Measurements from ENCODE around the gene ANKFY1.
"Not testable (repeated sequence)": the region's sequence is repeated elsewhere in the genome, so short reads cannot be mapped to it uniquely, and the experiment has no call there.

The ANKFY1 gene

DNA sequence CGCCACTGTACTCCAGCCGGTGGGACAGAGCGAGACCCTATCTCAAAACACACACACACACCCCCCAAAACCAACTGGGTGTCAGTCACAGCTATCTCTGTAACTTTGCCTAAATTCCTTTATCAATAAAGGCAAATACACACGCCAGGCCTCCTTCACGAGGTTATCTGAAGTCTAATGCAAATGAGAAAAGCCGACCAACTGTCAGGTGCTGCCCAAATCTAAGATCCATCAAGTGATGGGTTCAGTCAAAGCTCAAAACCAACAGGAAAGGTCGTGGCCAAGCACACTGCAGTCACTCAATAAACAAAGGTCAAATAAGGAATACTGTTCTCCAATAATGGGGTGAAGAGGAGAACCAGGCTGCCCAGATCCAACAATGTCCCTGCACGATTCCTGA, 1.1 kb downstream of the ANKFY1 start:
- DNase-seq (ENCODE audit: low spot score): no peak

DNA sequence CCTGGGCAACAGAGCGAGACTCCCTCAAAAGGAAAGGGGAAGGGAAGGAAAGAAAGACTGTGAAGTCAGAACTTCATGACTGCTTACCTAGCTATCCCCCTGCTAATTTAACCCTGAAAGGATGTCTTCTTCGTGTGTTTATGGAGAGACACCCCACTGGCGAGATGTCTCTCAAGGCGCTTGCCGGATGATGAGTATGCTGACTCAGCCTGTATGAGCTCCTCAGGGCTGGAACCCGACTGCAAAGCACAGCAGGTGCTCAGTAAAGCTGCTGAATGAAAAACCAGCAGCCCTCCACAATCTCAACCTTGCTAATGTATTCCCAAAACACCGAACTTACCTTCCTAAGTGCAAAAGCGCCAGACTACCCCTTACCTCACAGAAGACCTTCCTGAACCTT, 2.3 kb downstream of the ANKFY1 start:
- DNase-seq (ENCODE audit: low spot score): no peak

DNA sequence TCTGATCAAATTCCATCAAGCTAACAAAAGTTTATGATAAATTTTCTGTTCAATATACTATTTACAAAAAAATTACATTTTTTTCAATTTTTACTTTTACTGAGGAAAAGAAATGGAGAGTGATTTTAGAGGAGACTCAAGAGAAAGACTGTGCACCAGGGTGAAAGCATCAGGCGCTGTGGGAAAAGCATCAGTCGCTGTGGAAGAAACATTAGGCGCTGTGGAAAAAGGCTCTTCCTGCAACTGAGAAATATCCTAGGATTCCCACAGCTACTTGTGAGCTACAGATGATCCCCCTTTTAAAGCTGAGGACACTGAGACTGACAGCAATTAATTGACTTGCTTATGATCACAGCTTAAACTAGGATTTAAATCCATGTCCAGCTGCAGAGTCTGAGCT, 4.9 kb downstream of the ANKFY1 start:
- DNase-seq (ENCODE audit: low spot score): no peak

DNA sequence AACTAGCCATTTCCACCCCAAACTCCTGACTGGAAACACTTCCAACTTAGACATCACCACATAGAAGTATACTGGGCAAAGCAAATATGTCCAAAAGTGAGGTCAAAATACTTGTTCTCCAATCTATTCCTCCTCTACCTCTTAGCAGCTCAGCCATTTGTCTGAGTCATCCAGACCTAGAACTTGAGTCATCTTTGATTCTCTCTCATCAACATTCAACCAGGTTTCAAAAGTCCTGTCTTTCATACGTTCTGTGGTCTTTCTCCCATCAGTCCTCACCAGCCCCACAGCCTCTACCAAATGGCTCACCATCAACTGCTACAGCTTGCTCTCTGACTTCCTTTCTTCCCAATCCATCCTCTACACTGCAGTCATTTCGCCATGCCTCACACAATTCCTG, 6.8 kb downstream of the ANKFY1 start:
- no peak for DNase-seq (ENCODE audit: low spot score)

DNA sequence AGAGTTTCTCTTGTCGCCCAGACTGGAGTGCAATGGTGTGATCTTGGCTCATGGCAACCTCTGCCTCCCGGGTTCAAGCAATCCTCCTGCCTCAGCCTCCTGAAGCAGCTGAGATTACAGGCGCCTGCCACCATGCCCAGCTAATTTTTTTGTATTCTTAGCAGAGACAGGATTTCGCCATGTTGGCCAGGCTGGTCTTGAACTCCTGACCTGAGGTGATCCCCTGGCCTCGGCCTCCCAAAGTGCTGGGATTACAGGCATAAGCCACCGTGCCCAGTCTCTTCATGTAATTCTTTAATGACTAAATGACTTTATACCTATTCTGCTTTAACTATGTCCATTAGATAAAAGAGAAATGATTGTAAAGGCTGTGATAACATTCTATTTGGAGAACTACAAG, 8.5 kb downstream of the ANKFY1 start:
- not testable (repeated sequence) for DNase-seq (ENCODE audit: low spot score)

DNA sequence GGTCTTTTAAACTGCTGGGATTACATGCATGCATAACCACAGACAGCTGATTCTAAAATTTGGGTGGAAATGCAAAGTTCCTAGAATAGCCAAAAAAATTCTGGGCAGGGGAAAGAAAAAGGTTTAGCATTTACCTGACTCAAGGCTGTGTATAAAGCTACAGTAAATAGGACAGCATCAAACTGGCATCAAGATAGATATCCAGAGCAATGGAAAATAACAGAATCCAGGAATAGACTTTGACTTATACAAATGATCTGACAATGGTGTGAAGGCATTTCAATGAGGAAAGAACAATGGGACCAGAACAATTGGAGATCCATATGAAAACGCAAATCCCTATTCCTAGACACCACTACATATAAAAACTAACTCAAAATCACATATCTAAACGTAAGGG, 12.9 kb downstream of the ANKFY1 start:
- DNase-seq (ENCODE audit: low spot score): no peak

DNA sequence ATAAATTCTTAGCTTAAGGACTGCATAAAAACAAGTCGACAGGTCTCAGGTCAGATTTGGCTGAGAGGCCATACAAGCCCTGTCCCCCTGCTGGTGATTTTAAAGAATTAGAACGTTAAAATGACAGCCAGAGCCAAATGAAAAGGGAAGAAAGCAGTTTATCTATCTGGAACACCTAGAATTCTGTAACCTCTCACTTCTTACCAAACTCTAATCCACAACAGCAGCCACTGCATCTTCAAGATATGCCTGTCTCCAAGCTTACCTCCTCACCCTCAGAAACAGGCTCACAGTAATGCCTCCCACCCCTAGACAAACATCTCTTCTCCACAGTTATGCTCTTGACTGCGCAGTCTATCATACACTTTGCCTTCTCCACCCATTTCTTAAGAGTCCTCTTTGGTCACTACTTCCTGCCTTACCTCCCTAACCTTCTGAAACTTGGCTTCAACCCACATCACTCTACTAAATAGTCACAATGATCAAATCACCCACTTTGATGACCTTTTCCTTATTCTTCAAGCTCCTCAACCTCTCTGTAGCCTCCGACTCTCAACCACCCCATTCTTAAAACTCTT, 14.2 kb downstream of the ANKFY1 start:
- DNase-seq (ENCODE audit: low spot score): peak; percentile 41

DNA sequence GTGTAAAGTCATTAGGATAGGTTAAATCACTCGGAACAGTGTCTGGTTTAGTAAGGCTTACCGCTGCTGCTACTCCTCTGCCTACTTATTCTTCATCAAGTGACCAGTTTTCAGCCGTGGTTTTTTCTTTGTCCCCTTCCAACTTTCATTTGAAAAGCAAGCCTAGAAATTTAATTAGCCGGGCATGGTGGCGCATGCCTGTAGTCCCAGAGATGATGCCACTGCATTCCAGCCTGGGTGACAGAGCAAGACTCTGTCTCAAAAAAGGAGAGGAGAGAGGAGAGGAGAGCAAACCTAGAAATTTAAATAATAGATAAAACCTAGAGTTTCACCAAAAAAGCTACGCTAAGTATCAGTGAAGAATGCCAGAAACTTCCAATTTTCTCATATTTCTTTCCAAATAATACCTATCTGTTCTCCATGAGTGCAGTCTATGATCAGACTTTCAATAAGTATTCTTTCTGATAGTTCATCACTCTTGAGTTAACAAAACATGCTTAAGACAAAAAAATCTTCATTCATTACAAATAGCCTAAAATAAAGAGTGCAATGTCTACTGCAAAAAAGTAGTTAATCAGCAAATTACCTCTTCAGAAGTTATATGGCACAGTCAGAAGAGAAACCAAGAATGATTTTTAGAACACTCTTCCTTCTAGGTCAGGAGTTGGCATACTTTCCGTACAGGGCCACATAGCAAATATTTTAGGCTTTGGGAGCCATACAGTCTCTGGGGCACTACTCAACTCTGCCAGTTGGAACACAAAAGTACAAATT, 15.1 kb downstream of the ANKFY1 start:
- DNase-seq (ENCODE audit: low spot score): no peak

DNA sequence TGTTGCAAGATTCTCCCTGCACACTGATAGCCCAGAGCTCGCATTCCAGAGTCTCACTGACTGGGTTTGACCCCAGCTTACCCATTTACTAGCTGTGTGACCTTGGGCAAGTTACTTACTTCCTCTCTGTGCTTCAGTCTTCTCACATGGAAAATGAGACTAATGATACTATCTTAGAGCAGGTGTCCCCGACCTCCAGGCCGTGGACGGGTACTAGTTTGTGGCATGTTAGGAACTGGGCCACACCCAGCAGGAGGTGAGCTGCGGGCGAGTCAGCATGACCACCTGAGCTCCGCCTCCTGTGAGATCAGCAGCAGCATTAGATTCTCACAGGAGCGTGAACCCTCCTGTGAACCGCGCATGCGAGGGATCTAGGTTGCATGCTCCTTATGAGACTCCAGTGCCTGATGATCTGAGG, 15.8 kb downstream of the ANKFY1 start:
- no peak for DNase-seq (ENCODE audit: low spot score)

DNA sequence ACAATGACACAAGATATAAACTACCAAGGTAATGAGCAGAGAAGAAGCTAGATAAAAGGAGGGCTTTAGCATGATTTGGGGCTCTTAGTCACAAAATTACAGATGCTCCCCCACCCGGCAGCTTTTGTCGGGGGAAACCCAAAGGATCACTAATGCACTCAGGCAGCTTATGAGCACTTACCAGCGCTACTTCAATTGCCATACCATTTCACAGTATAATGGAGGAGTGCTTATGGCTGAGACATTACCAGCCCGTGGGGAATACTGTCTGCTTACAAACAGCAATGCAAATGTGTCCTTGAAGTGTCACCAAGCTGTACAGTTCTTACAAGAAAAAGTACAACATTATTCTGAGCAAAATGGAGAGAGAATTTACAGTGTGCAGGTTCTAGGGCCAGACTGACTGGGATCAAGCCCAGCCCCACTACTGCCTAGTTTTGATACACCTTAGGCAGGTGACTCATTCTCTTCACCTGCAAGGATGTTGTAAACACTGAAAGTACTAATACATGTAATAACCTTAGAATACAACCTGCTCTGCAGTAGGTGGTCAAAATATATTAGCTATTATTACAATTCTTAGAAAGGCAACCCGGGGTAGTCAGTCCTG, 16.3 kb downstream of the ANKFY1 start:
- DNase-seq (ENCODE audit: low spot score): no peak

DNA sequence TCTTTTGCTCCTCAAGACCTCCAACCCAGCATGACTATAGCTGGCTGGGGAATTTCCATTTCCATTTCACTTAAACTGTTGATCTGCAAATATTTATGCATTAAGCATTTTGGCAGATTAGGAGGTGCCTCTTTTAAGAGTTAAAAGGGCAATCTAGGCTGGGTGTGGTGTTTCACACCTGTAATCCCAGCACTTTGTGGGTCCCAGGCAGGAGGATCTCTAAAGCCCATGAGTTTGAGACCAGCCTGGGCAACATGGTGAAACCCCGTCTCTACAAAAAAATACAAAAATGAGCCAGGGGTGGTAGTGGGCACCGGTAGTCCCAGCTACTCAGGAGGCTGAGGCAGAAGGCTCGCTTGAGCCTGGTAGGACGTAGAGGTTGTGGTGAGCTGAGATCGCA, 17.1 kb downstream of the ANKFY1 start:
- DNase-seq (ENCODE audit: low spot score): no peak

DNA sequence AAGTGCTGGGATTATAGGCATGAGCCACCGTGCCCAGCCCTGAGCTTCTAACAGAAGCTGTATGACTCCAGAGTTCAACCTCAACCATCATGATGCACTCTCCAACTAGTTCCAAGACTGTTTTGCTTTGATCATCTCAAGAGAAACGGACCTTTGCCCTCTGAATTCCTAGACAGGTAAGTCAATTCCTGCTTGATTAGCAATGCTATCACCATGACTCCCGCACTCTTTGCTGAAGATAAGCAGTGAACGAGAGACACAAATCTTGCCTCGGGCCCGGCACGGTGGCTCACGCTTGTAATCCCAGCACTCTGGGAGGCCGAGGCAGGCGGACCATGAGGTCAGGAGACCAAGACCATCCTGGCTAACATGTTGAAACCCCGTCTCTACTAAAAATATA, 22.2 kb downstream of the ANKFY1 start:
- no peak for DNase-seq (ENCODE audit: low spot score)

DNA sequence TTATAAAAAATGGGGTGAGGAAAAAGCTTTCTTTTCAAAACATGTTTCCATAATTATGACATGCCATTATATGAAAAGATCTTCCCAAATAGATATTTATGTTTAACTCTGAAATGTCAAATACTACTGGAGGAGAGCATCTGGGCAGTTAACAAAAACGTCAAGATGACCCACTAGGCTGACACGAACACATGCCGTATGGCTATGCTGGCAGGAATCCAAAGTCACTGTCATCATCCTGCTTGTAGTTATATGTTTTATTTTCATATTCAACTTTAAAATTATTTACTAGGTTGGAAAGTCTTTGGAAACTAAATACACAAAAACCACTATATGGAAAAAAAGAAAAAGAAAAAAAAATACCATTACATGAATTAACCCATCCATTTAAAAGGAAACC, 27.3 kb downstream of the ANKFY1 start:
- no peak for DNase-seq (ENCODE audit: low spot score)

DNA sequence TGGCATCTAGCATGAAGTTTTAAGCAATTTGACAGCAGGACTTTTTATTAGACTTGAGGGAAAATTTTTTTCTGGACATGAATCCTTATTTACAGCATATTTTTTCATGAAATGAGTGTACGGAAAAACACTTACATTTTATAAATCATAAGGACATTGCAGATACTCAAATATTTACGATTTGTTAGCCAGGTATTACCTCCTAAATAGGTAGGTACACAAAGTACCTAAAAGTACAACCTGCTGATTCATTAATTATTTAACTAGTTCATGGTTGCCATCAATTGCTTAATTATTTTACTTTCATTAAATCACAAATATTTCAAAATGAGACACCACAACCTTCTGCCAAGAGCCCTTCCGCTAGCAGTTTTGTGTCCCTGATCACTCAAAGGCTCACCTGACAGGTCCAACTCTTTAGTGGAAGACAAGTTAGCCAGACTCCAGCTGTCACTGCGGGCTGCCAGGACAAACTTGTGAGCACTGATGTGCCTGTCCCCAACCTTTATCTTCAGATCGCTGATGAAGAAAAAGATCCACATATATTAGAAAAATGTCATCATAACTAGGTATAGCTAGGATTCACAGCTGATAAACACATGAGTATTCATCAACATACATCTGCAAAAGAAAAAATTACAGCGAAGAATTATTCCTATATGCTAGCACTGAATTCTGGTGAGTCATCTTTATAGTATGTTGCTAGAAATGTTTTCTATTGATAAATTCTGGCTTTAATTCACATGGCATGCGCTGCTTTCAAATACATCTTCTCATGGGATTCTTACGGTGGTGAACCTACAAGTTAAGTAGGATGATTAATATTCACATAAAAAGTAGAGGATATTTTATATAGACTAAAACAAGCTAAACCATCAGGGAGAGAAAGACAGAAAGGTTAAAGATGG, 28.2 kb downstream of the ANKFY1 start:
- DNase-seq (ENCODE audit: low spot score): no peak

DNA sequence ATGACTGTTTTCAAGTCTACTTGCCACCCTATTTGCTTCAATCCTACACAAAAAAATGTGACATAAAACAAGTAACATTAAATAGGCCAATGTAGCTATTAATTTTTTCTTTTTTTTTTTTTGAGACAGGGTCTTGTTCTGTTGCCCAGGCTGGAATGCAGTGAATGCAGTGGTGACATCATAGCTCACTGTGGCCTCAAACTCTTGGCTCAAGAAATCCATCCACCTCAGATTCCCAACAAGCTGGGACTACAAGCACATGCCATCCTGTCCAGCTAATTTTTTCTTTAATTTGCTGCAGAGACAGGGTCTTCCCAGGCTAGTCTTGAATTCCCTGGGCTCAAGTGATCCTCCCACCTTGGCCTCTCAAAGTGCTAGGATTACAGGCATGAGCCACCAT, 29.4 kb downstream of the ANKFY1 start:
- DNase-seq (ENCODE audit: low spot score): no peak

DNA sequence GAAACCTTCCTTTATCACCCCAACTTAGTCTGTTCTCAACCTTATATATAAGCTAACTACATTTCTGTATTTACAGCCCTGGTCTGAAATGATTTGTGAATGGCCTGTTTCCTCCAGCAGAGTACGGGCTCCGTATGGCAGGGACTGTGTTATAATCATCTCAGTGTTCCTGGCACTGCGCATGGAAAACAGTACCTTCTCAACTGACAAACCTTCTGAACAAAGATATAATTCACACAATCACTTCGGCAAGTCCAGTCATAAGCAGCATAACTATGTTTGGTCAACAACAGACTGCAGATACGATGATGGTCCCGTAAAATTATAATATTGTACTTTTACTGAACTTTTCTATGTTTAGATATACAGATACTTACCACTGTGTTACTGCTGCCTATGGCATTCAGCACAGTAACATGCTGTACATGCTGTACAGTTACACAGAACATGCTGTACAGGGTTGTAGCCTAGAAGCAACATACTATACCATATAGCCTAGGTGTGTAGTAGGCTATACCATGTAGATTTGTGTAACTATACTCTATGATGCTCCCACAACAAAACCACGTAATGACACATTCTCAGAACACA, 30.0 kb downstream of the ANKFY1 start:
- no peak for DNase-seq (ENCODE audit: low spot score)

DNA sequence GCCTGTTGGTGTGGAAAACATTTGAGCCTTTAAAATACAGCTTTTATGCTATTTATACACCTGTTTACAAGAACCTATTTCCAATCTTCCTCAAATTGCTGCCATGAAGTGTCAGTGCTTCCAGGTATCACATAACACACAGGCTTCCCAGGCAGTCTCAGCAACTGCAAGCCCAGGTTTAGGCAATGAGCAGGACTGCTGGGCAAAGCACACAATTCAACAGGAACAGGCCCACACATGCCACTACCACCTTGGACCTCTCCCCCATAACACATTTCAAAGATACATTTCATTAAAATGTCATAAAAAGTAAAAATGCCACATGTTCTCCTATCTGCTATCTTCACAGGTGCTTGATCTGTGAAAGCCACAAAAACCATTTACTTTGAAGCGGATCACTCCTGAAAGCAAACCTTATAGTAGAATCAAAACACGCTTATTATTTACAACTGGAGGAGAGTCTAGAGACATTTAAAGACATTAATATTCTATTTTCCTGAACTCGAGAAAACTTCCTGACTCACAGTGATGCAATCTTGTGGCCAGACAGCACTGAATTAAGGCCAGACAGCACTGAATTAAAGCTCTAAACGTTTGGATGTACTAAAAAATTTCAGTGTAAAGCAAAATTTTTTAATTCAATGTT, 31.5 kb downstream of the ANKFY1 start:
- DNase-seq (ENCODE audit: low spot score): no peak

DNA sequence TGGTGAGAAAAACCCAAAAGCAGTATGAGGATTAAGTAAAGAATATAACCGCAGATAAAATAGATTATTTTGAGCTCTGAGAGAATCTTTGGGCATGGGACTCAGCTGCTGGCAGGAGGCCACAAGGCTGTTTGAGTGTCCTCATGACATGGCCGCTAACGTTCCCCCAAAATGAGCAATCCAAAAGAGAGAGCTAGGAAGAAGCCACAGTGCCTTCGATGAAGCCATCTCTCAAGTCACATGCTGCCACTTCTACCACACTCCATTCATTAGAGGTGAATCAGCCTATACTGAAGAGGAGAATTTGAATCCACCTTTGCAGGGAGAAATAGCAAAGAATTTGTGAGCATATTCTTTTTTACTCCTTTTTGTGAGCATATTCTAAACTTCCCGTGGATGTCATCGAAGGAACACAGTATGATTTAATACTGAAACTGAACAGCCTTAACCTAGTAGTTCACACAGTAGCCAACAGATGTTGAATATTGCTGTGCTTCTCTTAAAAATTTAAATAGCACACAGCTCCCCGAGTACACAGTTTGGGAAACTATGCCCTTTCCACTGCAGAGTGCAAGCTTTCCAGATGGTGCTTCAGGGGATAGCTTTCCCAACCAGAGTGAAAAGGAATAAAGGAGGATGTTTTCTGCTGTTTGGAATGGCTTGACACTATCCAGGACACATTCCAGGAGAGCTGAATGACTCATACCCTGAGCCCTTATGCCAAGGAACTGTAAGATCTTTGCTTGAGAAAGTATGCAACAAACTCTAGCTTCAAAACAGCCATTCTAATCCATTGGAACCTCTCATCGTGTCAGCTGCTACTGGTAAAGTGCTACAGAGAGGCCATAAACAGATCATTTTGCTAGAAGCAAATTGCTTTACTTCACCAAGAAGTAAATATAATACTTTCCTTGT, 33.9 kb downstream of the ANKFY1 start:
- no peak for DNase-seq (ENCODE audit: low spot score)

DNA sequence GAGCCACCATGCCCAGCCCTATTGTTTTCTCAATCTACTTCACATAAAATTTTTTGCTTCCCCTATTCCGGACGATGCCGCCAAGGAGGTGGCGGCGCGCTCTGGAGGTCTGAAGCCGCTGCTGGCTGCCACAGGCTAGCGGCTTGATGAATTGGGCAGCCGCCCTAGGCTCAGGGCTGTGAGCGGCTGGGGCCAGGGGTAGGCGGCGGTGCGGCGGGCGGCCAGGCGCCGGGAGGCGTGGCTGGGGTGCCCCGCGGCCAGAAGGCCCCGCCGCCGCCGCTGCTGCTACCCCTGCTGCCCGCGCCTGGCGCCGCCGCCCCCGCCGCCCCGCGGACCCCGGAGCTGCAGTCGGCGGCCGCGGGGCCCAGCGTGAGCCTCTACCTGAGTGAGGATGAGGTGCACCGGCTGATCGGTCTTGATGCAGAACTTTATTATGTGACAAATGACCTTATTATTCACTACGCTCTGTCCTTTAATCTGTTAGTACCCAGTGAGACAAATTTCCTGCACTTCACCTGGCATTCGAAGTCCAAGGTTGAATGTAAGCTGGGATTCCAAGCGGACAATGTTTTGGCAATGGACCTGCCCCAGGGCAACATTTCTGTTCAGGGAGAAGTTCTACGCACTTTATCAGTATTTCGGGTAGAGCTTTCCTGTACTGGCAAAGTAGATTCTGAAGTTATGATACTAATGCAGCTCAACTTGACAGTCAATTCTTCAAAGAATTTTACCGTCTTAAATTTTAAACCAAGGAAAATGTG, 41.7 kb downstream of the ANKFY1 start:
- no peak for DNase-seq (ENCODE audit: low spot score)
